Esophagus squamous epithelium (tissue), 4 donors: ENCODE results near the gene SPOCK1.

ENCODE experiments used
- CTCF ChIP-seq, 6 experiments: fragments of 450-650 bp in 4 of 6; fragments of 200-600 bp in 2 of 6; sonication (generic) in 2 of 6; IDR thresholded peaks; one replicate each; pipeline ENCODE4 v1.5.1; 2016 to 2019; ENCODE audit warnings: antibody characterized with exemption in 6 of 6, mild to moderate bottlenecking in 4 of 6, moderate library complexity in 4 of 6
- POLR2A ChIP-seq, 4 donors: fragments of 450-650 bp; IDR thresholded peaks; one replicate each; pipeline ENCODE4 v1.6.1; 2017; ENCODE audit warnings: antibody characterized with exemption in 4 of 4, mild to moderate bottlenecking in 4 of 4, moderate library complexity in 3 of 4

GRCh38 chr5:137516961-137517360, 17.8 kb upstream of the SPOCK1 start:
- TF ChIP-seq POLR2A (IDR thresholded peaks at IDR 0.05) (no peak), CTCF (IDR thresholded peaks at IDR 0.05) (no peak)
